Activated T-helper 17 cell treated with anti-CD3 and anti-CD28 coated beads, Interleukin-2, amount 50 U/mL, for 72 hours (primary cell): Measurements from ENCODE around the gene WASL. TPM values are rescaled to one million over a fixed set of nuclear protein-coding genes. Genes with fewer than 3 reads are reported as not detected.
"Not testable (repeated sequence)": the region's sequence is repeated elsewhere in the genome, so short reads cannot be mapped to it uniquely, and the experiment has no call there.

Experiments used
- ATAC-seq: fragments of 150-1000 bp; cut with Tn5 transposase; replicated peaks from 2 replicates; pipeline ENCODE4 v1.10.0; 2021; ENCODE audit warnings: mild to moderate bottlenecking, moderate library complexity
- H3K27ac Mint-ChIP-seq: one replicate; pipeline ENCODE4 v1.8.0; 2022; ENCODE audit warnings: mixed read lengths
- H3K27me3 Mint-ChIP-seq: one replicate; pipeline ENCODE4 v1.8.0; 2022; ENCODE audit warnings: mixed read lengths
- H3K36me3 Mint-ChIP-seq: one replicate; pipeline ENCODE4 v1.8.0; 2022; ENCODE audit warnings: low read depth, mild to moderate bottlenecking, mixed read lengths
- H3K4me1 Mint-ChIP-seq: one replicate; pipeline ENCODE4 v1.8.0; 2022; ENCODE audit warnings: mixed read lengths
- H3K4me3 Mint-ChIP-seq: one replicate; pipeline ENCODE4 v1.8.0; 2022; ENCODE audit warnings: mild to moderate bottlenecking, mixed read lengths
- H3K9me3 Mint-ChIP-seq: one replicate; pipeline ENCODE4 v1.8.0; 2022; ENCODE audit warnings: mixed read lengths
- total RNA-seq, 2 donors: library from RNA; stranded (reverse); gene quantifications; one replicate each; pipeline ENCODE4 v1.2.3, GENCODE V29; 2022

The WASL gene
- 1 to 10 TPM; 8.0 to 8.7 TPM for total RNA-seq

- no peaks in the 10 kb centered on the region for H3K27me3 Mint-ChIP-seq
- peaks cover 25% of the 10 kb centered on the region for H3K36me3 Mint-ChIP-seq
- H3K4me1 Mint-ChIP-seq: peaks cover 34% of the 10 kb centered on the region
- ATAC-seq: peak; percentile 82
- no peaks in the 10 kb centered on the region for H3K9me3 Mint-ChIP-seq
- peak within 1 kb of the TSS; percentile 95 for H3K27ac Mint-ChIP-seq
- peak within 1 kb of the TSS; percentile 97 for H3K4me3 Mint-ChIP-seq
Measured at GRCh38 chr7:123748734-123749536, at the start of gene WASL. TSS of gene WASL (minus strand) at chr7:123749003. CDS start at chr7:123748734, 269 bp downstream.

DNA sequence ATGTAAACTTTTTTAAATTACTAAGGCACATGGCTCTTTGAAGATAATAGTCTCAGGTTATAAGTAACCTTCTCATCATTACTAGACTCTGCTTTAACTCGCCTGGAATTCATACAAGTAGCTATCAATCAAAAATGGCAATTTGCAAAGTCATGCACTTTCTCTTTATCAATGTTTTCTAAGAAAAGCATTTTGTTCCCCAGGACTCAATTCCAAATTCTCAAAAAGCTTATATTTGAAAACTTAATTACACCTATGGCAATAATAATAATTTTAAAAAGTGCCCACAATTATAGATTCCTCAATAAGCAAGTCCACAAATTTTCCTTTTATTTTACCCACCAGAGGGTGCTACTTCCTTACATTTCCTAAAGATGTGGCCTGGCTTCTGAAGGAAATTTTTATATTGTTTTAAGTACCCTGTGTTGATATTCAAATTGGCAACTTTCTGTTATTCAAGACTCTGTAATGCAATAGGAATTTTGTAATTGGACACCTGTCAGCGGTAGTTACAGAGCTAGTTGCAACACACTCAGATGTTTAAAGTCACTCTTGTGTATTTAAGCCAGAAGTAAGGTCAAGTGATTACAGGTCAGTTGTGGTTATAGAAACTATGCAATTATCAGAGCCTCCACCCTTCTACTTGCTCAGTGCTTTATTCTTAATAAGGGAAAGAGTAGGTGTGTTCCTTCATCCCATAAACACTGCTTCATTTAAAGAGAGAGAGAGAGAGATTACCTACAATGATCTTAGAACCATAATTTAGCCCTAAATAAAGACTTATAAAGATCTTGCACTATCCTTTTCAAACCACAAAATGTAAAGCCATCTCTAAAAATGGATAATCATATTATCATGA lies 49.1 kb upstream of the WASL start:
- H3K4me1 Mint-ChIP-seq: no peaks in the 10 kb centered on the region
- no peaks in the 10 kb centered on the region for H3K9me3 Mint-ChIP-seq
- no peak overlapping the region for H3K4me3 Mint-ChIP-seq
- no peak overlapping the region for H3K27ac Mint-ChIP-seq
- ATAC-seq: no peak
- no peaks in the 10 kb centered on the region for H3K36me3 Mint-ChIP-seq
- no peaks in the 10 kb centered on the region for H3K27me3 Mint-ChIP-seq

DNA sequence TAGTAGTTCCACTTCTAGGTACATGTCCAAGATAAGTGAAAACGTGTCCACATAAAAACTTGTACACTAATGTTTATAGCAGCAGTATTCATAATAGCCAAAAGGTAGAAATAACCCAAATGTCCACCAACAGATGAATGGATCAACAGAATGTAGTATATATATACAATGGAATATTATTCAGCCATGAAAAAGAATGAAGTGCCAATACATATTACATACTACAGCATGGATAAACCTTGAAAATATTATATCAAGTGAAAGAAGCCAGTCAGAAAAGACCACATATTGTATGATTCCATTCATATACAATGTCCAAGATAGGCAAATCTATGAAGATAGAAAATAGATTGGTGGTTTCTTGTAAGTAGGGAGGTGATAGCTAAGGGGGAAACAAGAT lies 47.8 kb upstream of the WASL start:
- no peak overlapping the region for H3K4me3 Mint-ChIP-seq
- ATAC-seq: no peak
- no peaks in the 10 kb centered on the region for H3K9me3 Mint-ChIP-seq
- H3K27ac Mint-ChIP-seq: no peak overlapping the region
- H3K4me1 Mint-ChIP-seq: no peaks in the 10 kb centered on the region
- H3K36me3 Mint-ChIP-seq: no peaks in the 10 kb centered on the region
- no peaks in the 10 kb centered on the region for H3K27me3 Mint-ChIP-seq

DNA sequence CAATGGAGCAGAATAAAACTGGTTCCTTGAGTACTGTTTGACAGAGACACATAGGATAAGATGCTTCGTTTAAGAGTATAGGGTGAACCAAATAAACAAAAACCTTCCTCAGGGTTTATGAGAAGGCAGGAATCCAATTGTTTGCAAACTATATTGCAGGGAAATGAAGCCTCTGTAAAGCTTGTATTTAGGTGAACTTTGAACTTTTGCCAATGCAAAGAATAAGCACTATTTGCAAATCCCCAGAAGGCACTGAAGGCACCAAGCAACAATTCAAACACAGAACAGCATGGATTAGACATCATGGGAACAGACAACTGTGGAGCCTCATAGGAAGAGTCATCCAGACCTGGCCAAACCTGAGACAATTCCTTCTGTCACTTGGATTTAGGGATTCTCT lies 47.1 kb upstream of the WASL start:
- no peak overlapping the region for H3K27ac Mint-ChIP-seq
- ATAC-seq: no peak
- no peaks in the 10 kb centered on the region for H3K36me3 Mint-ChIP-seq
- no peaks in the 10 kb centered on the region for H3K4me1 Mint-ChIP-seq
- no peaks in the 10 kb centered on the region for H3K27me3 Mint-ChIP-seq
- no peak overlapping the region for H3K4me3 Mint-ChIP-seq
- H3K9me3 Mint-ChIP-seq: no peaks in the 10 kb centered on the region

DNA sequence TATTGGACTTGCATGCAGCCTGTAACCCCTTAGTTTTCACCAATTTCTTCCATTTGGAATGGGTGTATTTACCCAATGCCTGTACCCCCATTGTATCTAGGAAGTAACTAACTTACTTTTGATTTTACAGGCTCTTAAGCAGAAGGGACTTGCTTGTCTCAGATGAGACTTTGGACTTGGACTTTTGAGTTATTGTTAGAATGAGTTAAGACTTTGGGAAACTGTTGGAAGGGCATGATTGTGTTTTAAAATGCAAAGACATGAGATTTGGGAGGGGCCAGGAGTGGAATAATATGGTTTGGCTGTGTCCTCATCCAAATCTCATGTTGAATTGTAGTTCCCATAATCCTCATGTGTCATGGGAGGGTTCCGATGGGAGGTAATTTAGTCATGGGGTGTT lies 46.3 kb upstream of the WASL start:
- not testable (repeated sequence) for H3K4me3 Mint-ChIP-seq, H3K9me3 Mint-ChIP-seq, H3K4me1 Mint-ChIP-seq, H3K27ac Mint-ChIP-seq, H3K36me3 Mint-ChIP-seq, ATAC-seq, H3K27me3 Mint-ChIP-seq

- no peaks in the 10 kb centered on the region for H3K9me3 Mint-ChIP-seq
- H3K4me1 Mint-ChIP-seq: no peaks in the 10 kb centered on the region
- H3K27me3 Mint-ChIP-seq: no peaks in the 10 kb centered on the region
- no peaks in the 10 kb centered on the region for H3K36me3 Mint-ChIP-seq
- H3K27ac Mint-ChIP-seq: no peak overlapping the region
- ATAC-seq: peak; percentile 14
- H3K4me3 Mint-ChIP-seq: no peak overlapping the region
Measured at GRCh38 chr7:123792547-123792946, 43.7 kb upstream of the WASL start.

DNA sequence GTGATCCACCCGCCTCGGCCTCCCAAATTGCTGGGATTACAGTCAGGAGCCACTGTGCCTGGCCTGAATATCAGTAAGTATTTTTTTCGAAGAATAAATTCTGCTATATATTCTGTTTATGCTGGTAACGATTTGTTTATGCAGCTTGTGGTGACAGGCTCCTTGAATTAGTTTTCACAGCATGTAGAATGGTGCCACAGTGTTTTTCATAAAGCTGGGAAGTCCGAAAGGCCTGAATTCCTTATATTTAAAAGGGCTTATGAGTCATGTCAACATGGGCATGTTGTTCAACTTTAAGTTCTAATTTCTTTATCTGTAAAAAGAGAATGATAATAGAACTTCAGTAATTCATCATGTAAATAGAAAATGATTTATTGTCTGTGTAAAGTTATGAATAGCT lies 42.2 kb upstream of the WASL start:
- H3K27ac Mint-ChIP-seq: no peak overlapping the region
- no peak for ATAC-seq
- H3K4me3 Mint-ChIP-seq: no peak overlapping the region
- H3K36me3 Mint-ChIP-seq: no peaks in the 10 kb centered on the region
- H3K4me1 Mint-ChIP-seq: no peaks in the 10 kb centered on the region
- H3K27me3 Mint-ChIP-seq: no peaks in the 10 kb centered on the region
- H3K9me3 Mint-ChIP-seq: no peaks in the 10 kb centered on the region

GRCh38 chr7:123789817-123790216 lies 41.0 kb upstream of the WASL start:
- Mint-ChIP-seq H3K4me1 (no peaks in the 10 kb centered on the region), H3K4me3 (no peak overlapping the region), H3K27me3 (no peaks in the 10 kb centered on the region), H3K36me3 (no peaks in the 10 kb centered on the region), H3K9me3 (no peaks in the 10 kb centered on the region), H3K27ac (no peak overlapping the region)
- ATAC-seq: no peak

DNA sequence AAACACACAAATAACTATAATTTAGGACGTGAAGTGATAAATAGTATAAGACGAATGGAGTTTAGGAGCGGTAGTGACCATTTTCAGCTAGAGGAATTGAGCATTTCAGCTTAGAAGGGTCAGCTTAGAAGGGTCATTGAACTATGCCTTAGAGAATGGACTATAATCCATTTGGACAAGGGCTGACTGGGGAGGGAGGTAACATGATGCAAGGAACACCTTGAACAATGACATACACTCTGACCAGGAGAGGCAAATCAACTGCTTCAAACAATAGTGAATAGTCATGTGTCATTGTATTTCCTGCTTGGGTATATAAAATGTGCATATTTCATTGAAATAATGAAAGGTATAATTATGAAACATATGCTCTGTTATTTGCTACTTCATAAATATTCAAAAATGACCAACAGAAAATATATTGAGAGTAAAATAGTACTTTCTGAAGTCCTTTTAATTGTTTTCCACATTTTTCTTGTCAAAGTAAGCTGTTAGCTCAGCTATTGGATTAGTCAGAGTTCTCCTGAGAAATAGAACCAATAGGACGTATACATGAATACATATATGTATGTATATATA lies 40.5 kb upstream of the WASL start:
- no peak for ATAC-seq
- H3K36me3 Mint-ChIP-seq: no peaks in the 10 kb centered on the region
- no peak overlapping the region for H3K27ac Mint-ChIP-seq

GRCh38 chr7:123788584-123788983 lies 39.8 kb upstream of the WASL start:
- H3K27ac Mint-ChIP-seq: no peak overlapping the region
- H3K27me3 Mint-ChIP-seq: no peaks in the 10 kb centered on the region
- no peak for ATAC-seq
- no peaks in the 10 kb centered on the region for H3K9me3 Mint-ChIP-seq
- no peak overlapping the region for H3K4me3 Mint-ChIP-seq
- no peaks in the 10 kb centered on the region for H3K4me1 Mint-ChIP-seq
- H3K36me3 Mint-ChIP-seq: no peaks in the 10 kb centered on the region

More for the DNA sequence above, 40.5 kb upstream of the WASL start:
- Mint-ChIP-seq H3K4me3 (no peak overlapping the region), H3K27me3 (no peaks in the 10 kb centered on the region), H3K4me1 (no peaks in the 10 kb centered on the region), H3K9me3 (no peaks in the 10 kb centered on the region)

DNA sequence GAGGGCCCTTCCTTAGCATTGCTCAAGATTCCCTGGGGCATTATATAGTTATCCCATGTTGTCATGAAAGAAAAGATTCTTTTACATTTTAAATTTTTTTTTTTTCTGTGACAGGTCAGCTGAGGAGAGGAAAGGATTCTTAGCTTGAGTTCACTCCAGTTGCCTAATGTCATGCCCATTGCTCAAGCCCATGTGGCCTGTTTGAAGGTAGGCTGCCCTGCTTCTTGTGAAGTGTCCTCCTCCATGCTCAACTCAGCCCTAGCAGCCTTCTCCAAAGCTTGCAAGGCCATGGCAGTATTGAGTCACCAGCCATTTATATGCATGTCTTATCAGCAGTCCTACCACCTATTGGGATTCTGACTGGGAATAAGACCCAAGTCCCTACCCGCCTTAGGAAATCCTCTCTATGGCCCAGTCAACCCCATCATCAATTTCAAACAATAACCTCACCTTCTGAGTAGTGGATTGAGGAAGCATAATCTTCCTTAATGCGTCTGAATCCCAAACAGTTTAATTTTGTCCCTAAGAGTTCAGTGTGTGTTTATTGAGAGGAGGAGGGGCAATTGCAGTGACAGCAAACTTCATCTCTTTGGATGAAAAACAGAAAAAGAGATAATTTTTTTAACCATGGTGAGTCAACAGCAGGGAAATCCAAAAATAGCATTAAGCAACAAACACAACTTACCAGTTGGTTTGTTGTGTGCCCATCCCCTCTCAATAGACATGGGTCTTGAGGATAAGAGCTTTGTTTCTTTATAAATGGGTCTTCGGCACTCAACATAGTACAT lies 38.6 kb upstream of the WASL start:
- H3K27me3 Mint-ChIP-seq: peaks cover 3% of the 10 kb centered on the region

DNA sequence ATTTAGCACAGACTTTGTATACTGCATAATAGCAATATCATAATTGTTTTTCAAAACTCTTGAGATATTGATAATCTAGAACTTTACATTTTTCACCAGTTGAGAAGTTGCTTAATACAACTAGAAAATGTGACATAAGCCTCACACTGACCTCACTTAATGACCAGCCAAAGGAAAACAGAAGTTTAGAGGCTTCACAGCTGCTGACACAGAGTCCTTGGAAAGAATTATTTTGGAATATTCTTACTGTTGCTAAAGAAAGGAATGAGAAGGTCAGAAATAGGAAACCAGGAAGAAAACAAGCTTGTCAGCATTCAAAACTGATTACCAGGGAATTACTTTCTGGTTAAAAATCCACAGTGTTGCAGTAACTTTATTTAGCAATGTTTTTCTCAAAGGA lies 35.5 kb upstream of the WASL start:
- ATAC-seq: no peak

More for the DNA sequence above, 38.6 kb upstream of the WASL start:
- Mint-ChIP-seq H3K36me3 (no peaks in the 10 kb centered on the region), H3K4me3 (no peak overlapping the region), H3K27ac (no peak overlapping the region), H3K9me3 (no peaks in the 10 kb centered on the region), H3K4me1 (no peaks in the 10 kb centered on the region)
- ATAC-seq: no peak

GRCh38 chr7:123783820-123784219 lies 35.0 kb upstream of the WASL start:
- no peak overlapping the region for H3K27ac Mint-ChIP-seq
- H3K36me3 Mint-ChIP-seq: no peaks in the 10 kb centered on the region
- no peaks in the 10 kb centered on the region for H3K9me3 Mint-ChIP-seq
- ATAC-seq: no peak
- H3K27me3 Mint-ChIP-seq: peaks cover 13% of the 10 kb centered on the region
- no peaks in the 10 kb centered on the region for H3K4me1 Mint-ChIP-seq
- H3K4me3 Mint-ChIP-seq: no peak overlapping the region

More for the DNA sequence above, 35.5 kb upstream of the WASL start:
- no peaks in the 10 kb centered on the region for H3K4me1 Mint-ChIP-seq
- H3K9me3 Mint-ChIP-seq: no peaks in the 10 kb centered on the region
- no peaks in the 10 kb centered on the region for H3K36me3 Mint-ChIP-seq
- peaks cover 13% of the 10 kb centered on the region for H3K27me3 Mint-ChIP-seq
- H3K27ac Mint-ChIP-seq: no peak overlapping the region
- H3K4me3 Mint-ChIP-seq: no peak overlapping the region
